Fibroblast of villous mesenchyme (primary cell): ENCODE data around the gene GGPS1. TPM values are rescaled to one million over a fixed set of nuclear protein-coding genes. Genes with fewer than 3 reads are reported as not detected.
A peak's percentile ranks its signal among the peaks of the same experiment; 100 is the strongest.
"Not testable (repeated sequence)": the region's sequence is repeated elsewhere in the genome, so short reads cannot be mapped to it uniquely, and the experiment has no call there.

Experiments
- DNase-seq: peaks from one replicate; pipeline ENCODE4 v3.0.0-alpha.2; 2010; ENCODE audit warnings: low read depth
- H3K4me3 ChIP-seq: 2 replicates; pipeline ENCODE4 v1.5.1; 2011; ENCODE audit warnings: low read depth, mild to moderate bottlenecking, low read length
- total RNA-seq: library from RNA; depleted of rRNA; stranded (reverse); fragments of >200 nt; gene quantifications from 2 replicates; pipeline ENCODE4 v1.2.3, GENCODE V29; 2012
- TF ChIP-seq, protein P1 (sequence below): IDR thresholded peaks from 2 replicates; pipeline ENCODE4 v1.5.1; 2012; ENCODE audit warnings: low read depth, mild to moderate bottlenecking, low read length; ENCODE audit not compliant: insufficient read depth

GGPS1 gene
- total RNA-seq, 1 donor: 25.9 TPM

DNA sequence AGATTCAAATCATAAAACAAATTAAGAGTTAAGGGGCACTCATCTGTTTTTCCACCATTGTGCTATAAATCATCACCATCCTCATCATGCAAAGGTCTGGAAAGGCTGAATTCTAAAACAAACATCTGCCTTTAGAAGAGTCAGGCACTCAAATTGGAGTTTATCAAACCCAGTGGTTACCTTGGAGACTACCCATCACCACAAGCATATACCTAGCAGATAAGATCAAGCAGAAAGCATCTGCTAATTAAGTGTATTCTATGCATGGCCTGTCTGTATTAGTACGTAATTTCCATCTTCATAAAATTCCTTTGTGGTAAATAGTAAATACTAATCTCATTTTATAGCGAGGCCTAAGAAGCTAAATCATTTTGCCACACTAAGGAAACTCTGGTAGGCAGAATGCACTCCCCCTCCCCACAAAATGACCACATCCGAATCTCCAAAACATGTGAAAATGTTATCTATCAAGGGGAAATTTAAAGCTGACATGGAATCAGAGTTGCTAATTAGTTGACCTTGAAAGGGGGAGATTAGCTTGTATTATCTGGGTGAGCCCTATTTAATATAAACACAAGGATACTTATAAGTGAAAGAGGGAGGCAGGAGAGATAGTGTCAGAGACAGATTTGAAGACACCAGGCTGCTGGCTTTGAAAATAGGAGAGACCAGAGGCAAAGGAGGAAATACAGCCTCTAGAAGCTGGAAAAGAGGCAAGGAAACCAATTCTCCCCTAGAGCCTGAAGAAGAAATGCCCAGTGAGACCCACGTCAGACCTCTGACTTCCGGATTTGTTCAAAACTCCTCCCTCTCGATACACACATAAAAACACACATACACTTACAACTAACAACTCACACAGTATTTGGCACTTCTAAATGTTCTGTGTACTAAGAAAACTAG, 23.6 kb upstream of the GGPS1 start:
- H3K4me3 ChIP-seq: no peak overlapping the region
- TF ChIP-seq, protein P1, sequence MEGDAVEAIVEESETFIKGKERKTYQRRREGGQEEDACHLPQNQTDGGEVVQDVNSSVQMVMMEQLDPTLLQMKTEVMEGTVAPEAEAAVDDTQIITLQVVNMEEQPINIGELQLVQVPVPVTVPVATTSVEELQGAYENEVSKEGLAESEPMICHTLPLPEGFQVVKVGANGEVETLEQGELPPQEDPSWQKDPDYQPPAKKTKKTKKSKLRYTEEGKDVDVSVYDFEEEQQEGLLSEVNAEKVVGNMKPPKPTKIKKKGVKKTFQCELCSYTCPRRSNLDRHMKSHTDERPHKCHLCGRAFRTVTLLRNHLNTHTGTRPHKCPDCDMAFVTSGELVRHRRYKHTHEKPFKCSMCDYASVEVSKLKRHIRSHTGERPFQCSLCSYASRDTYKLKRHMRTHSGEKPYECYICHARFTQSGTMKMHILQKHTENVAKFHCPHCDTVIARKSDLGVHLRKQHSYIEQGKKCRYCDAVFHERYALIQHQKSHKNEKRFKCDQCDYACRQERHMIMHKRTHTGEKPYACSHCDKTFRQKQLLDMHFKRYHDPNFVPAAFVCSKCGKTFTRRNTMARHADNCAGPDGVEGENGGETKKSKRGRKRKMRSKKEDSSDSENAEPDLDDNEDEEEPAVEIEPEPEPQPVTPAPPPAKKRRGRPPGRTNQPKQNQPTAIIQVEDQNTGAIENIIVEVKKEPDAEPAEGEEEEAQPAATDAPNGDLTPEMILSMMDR: no peak
- DNase-seq: peak; percentile 51

DNA sequence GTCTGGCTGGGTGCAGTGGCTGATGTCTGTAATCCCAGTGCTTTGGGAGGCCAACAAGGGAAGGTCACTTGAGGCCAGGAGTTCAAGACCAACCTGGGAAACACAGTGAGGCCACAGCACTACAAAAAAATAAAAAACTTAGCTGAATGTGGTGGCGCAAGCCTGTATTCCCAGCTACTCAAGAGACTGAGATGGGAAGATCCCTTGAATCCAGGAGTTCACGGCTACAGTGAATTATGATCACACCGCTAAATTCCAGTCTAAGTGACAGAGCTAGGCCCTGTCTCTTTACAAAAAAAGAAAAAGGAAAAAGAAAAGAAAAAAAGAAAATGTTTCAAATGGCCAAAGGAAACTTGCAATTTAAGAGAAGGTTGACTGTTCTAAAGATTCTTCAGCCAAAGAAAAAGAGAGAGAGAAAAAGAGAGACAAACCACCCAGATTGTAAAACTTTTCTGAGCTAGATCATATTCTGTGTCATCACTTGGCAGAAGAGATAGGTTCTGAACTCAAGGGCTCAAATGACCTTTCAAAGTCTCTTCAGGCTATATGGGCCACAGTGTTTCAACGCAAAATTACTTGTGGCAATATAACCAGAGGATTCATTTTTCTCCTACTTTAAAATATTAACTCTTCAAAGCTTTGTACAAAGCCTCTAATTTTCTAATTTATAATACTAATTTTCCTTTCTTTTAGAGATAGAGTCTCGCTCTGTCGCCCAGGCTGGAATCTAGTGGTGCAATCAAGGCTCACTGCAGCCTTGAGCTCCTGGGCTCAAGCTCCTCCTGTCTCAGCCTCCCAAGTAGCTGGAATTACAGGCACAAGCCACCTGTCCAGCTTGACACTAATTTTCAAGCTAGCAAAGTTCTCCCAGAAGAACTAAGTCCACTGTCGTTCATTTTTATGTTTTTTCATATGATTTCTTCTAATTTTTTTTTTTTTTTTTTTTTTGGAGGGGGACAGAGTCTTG, 20.9 kb upstream of the GGPS1 start:
- H3K4me3 ChIP-seq: no peak overlapping the region
- TF ChIP-seq, protein P1: no peak
- no peak for DNase-seq

DNA sequence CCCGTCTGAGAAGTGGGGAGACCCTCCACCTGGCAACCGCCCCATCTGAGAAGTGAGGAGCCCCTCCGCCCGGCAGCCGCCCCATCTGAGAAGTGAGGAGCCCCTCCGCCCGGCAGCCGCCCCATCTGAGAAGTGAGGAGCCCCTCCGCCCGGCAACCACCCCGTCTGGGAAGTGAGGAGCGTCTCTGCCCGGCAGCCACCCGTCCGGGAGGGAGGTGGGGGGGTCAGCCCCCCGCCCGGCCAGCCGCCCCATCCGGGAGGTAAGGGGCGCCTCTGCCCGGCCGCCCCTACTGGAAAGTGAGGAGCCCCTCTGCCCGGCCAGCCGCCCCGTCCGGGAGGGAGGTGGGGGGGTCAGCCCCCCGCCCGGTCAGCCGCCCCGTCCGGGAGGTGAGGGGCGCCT, 19.2 kb upstream of the GGPS1 start:
- H3K4me3 ChIP-seq, DNase-seq: not testable (repeated sequence)

DNA sequence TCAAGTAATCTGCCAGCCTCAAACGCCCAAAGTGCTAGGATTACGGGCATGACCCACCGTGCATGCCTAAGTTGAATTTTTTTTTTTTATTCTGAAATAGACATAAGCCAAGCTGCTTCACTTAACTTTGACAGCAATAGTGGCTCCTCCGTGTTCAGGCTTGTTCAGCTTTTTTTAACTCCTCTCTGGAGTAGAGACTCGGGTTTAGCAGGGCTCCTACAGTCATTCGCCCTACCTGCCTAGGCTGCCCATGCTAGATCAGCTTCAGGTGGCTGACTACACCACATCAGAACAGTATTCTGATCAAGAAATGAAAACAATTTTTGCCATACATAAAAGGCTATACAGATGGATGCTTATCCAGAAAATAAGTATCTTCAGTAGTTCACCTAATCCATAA, 15.1 kb upstream of the GGPS1 start:
- TF ChIP-seq, protein P1: no peak
- no peak for DNase-seq
- H3K4me3 ChIP-seq: no peak overlapping the region

DNA sequence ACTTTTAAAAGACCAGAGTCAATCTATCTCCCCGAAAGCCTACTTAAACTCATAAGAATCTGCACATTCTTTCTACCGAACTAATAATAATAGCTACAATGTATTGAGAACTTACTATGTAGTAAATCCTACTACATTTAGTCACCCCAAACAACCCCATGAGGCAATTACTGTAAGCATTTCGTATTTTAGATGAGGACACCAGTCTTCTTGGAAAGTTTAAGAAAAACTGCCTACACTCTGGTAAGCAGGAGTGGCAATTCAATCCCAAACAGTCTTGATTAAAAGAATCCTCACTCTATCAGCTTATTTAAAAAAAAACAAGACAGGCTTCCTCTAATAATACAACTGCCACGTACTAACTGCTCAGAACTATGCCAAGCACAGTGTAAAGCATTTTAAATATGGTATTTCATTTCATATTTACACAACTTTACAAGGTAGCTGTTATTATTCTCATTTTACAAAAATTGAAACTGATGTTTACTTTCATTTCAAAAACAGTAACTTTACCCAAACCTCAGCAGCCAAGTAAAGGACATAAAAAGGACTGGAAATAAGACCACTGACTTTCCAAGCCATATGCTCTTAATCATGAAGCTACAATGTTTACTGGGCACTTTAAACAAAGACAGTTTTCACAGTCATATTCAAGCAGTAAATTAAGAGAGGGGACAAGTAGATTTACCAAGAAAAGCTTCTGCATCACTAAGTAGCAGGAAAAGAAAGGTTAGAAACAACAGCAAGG, 14.3 kb upstream of the GGPS1 start:
- H3K4me3 ChIP-seq: peak overlapping the region; percentile 26
- TF ChIP-seq, protein P1: no peak
- peak; percentile 55 for DNase-seq

DNA sequence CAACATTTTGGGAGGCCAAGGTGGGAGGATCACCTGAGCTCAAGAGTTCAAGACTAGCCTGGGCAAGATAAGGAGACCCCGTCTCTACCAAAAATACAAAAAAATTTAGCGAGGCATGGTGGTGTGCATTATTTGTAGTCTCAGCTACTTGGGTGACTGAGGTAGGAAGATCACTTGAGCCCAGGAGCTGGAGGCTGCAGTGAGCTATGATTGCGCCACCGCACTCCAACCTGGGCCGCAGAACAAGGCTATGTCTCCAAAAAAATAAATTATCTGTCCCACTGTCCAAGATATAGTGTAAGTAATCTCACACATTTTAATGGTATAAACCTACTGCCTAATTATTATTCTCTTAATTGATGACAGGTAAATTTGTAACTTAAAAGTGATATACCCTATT, 13.2 kb upstream of the GGPS1 start:
- TF ChIP-seq, protein P1: no peak
- no peak for DNase-seq
- no peak overlapping the region for H3K4me3 ChIP-seq

DNA sequence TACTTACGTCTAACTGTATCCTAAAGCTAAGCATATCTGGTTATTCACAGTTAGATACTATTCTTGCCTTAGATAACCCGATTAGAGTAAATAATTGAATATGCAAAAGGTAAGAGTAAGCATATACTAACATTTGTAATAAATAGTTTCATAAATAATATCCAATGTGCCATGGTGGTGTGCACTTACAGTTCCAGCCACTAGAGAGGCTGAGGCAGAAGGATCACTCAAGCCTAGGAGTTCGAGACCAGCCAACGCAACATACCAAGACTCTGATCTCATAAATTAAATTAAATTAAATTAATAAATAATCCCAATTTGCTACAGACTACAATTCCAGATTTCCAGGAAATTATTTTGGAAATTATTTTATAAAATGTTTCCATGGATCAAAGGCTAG, 12.6 kb upstream of the GGPS1 start:
- no peak overlapping the region for H3K4me3 ChIP-seq
- DNase-seq: no peak
- TF ChIP-seq, protein P1: no peak
